GM13977 (cell line): Measurements from ENCODE around the gene CLIC4.
A peak's percentile ranks its signal among the peaks of the same experiment; 100 is the strongest.

Experiments used
- DNase-seq: peaks from one replicate; pipeline ENCODE4 v3.0.0; 2012; ENCODE audit warnings: low spot score
- CTCF ChIP-seq: IDR thresholded peaks from 2 replicates; pipeline ENCODE4 v1.5.1; 2012; ENCODE audit warnings: mild to moderate bottlenecking, control low read depth; ENCODE audit not compliant: insufficient read depth; ENCODE audit errors: extremely low read depth, missing control alignments
- in situ Hi-C: fragments of 300-500 bp; cut with MboI; formaldehyde crosslinking; loops from one replicate; pipeline ENCODE4 v1.12.0; 2022; ENCODE audit warnings: low sequenced_read_pairs, low pct_unique_long_range_greater_than_20kb, mixed read lengths, inconsistent platforms; ENCODE audit not compliant: unreplicated experiment

CLIC4 gene

GRCh38 chr1:24737368-24738117 is 7.7 kb upstream of the CLIC4 start:
- in situ Hi-C loops: no loop called here

GRCh38 chr1:24739241-24739640 is 6.0 kb upstream of the CLIC4 start:
- DNase-seq: no peak
- in situ Hi-C loops: no loop called here
- TF ChIP-seq CTCF: no peak

More at GRCh38 chr1:24737368-24738117, 7.7 kb upstream of the CLIC4 start:
- no peak for DNase-seq
- TF ChIP-seq CTCF: no peak

- DNase-seq: peak; percentile 38
- no peak for TF ChIP-seq CTCF
- in situ Hi-C loops: no loop called here
Measured at GRCh38 chr1:24742090-24742938, 2.9 kb upstream of the CLIC4 start.

GRCh38 chr1:24743404-24744211 is 1.6 kb upstream of the CLIC4 start:
- in situ Hi-C loops: no loop called here
- DNase-seq: peak; percentile 59
- TF ChIP-seq CTCF: no peak

- DNase-seq: no peak
- TF ChIP-seq CTCF: no peak
- in situ Hi-C loops: no loop called here
Measured at GRCh38 chr1:24745711-24746413, 615 bp downstream of the CLIC4 start.
